Hypothalamus (tissue), 51 donors: ENCODE measurements around the gene AKT2.

Experiments
- DNase-seq, 51 donors: peaks; one replicate each; lab custom pipeline; 2025; lab: John Stamatoyannopoulos, UW

Gene AKT2

DNA sequence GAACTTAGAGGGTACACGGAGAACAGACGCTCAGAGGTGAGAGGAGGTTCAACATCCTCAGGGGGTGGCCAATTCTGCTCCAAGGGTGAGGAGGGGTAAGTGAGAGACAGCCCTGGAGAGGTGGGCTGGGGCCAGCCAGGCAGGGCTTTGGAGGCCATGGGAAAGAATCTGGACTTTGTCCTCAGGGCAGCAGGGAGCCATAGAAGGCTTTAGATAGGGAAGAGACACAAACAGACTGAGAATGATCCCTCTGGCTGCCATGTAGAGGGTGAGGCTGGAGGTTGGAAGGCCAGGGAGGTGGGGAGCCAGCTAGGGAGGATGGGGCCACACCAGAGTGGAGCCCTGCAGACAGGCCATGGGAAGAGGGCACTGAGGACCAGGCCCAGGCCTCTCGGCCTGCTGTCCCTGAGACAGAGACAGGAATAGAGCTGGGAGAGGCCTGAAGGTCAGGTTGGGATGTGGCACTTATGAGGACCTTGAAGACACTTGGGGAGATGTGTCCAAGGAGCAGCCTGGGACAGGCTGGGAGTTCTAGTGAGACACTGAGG is 29.5 kb downstream of the AKT2 start:
- no peak for DNase-seq

DNA sequence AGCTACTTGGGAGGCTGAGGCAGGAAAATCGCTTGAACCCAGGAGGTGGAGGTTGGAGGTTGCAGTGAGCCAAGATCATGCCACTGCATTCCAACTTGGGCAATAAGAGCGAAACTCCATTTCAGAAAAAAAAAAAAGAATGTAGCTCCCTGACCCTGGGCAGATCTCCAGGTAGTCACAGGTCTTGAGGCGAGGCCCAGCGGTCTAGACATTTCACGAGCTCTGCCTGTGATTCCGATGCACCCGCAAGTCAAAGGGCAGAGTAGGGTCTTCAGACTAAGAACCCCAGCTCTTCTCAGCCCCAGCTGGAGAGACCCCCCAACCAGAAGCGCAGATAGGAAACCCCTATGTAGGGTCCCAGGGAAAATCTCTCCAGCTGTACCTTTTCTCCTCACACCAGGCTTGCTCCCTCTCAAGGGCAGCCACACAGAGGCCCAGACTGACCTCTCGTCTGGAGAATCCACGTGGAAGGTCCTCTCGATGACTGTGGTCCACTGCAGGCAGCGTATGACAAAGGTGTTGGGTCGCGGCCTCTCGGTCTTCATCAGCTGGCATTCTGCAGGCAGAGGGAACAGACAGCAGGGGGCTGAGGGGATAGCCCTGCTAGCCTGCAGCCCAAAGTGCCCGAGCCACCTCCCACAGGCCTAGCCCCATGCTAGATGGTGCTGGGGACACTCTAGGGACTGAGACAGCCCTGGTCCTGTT is 30.3 kb downstream of the AKT2 start:
- no peak for DNase-seq

DNA sequence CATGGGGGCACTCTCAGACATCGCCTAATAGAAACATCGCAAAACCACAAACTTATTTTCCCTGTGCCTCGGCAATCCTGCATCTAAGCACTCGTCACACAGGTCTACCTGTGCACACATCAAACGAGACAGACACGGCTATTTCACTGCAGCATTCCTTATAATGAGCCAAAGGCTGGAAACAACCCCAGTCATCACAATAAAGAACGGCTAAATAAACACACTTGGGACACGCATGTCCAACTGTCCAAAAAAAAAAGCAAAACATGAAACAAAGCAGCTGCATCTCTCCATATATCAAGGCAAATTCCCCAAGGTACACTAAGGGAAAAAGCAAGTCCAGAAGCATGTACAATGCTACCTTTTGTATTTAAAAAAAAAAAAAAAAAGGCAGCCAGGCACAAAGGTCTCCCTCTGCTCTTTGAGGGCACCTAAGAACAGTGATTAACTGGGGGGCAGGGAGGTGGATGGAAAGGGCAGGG is 31.5 kb downstream of the AKT2 start:
- no peak for DNase-seq

DNA sequence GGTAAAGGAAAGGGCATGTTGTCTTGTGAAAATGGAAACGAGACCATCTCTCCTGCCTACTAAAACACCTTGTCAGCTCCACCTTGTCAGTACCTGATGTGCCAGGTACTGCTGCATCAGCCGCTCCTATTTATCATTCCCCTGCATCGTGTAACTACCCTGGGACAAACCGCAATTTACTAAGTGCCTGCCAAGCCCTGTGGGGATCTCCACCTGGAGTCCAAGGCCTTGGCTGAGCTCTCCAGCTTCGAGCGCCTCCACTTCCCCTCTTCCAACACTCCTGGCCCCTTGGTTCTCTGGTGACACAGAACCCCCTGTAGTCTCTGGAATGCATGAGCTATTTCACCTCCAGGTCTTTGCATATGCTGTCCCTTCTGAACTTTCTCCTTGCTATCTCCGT is 32.8 kb downstream of the AKT2 start:
- no peak for DNase-seq

DNA sequence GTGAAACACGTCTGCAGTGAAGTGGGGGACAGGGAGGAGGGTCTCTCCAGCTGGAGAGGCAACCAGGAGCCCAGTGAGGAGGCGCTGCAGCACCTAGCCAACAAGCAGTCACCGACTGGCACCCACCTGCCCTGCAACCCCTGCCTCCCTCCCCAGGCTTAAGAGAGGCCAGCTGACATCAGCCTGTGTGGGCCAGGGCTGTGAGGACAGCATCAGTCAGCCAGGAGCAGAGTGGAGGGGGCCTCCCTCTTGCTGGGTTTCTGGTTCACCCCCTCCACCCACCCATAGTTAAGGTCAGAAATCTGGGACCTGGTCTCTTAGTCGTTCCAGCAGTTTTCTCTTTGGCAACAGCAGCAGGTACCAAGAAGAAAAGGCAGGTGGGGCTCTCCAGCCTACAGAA is 33.2 kb downstream of the AKT2 start:
- no peak for DNase-seq

DNA sequence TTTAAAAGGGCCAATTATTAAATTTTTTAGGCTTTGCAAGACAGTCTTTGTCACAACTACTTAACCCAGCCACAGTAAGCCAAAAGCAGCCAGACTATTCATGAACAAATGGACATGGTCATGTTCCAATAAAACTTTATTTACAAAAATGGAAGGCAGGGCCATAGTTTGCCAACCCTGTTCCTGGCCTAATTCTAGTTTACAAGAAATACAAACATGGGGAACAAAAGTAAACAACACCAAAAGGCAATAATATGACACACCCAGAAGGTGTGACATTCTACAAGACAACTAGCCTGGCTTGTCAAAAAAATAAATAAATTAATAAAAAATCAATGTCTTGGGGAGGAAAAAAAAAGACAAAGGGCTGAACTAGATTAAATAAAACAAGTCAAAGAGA is 33.9 kb downstream of the AKT2 start:
- DNase-seq, result no peak

DNA sequence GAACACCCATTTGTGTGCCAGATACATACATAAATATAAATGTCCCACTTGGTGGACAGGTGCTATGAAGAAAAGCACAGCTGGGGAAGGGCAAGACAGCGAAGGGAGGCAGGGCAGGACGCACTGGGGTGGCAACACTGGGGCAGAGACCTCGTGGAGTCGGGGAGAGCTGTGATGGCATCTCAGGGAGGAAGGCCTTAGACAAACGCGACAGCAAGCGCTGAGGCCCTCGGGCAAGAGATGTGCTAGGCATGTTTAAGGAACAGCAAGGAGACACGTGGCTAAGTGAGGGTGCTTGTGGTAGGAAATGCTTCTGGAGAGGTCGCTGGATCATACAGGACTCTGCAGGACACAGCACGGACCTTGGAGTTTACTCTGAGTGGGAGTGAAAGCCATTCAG is 35.4 kb downstream of the AKT2 start:
- DNase-seq, result no peak

DNA sequence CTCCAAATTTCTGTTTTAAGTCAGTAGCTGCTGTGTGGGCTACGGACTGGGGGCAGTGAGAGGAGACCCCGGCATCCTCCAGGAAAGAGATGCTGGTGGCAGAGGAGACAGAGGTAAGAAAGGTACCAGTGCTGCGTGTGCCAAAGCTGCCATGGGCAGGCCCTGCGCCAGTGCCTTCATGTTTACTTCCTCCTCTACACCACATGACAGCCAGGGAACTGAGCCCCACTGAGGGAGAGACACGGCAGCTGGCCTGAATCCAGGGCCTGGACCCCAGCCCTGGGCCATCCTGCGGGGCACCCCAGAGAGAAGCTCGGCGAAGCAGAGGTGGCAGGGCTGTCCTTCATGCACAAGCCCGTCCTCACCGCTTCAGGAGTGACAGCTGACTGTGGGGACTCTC is 35.9 kb downstream of the AKT2 start:
- no peak for DNase-seq

DNA sequence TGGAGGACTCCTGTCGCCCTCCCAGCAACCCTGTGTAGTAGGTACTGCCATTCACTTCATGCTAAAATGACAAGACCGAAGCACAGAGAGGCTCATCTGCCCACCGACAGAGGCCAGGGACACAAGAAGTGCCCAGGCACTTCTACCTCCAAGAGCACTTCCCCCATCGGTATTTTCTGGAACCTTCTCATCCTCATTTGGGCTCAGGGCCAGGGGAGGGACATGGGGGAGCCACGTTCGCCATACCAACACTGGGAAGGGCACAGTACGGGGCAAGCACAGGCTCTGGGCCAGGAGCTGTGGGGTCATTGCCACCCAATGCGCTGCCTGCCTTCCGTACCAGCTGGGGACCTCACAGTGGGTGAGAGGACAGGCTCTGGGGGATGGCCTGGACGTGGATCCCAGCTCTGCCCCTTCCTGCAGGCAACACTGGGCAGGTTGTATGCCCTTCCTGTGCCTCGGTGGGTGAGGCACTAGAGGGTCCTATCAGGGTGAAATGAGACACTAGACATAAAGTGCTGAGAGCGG is 37.3 kb downstream of the AKT2 start:
- peak in 3 of 51 donors; percentile 11 to 29 (median 28) for DNase-seq

DNA sequence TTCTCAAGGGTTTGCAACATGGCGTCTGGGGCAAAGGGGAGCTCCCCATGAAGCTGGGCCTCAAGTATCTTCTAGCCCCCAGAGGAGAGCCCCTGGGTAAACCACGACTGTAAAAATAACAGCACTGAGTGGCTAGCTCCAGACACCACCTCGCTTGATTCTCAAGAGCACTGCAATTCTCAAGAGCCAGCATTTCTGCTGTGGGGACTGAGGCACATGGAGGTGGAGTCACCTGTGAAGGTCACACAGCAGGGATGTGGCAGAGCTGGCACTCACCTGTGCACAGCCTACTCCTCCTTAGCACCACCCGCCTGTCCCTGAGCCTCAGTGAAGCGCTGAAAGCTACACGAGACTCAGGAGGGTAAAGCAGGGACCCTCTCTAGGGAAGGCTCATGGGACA is 38.0 kb downstream of the AKT2 start:
- DNase-seq, result no peak

DNA sequence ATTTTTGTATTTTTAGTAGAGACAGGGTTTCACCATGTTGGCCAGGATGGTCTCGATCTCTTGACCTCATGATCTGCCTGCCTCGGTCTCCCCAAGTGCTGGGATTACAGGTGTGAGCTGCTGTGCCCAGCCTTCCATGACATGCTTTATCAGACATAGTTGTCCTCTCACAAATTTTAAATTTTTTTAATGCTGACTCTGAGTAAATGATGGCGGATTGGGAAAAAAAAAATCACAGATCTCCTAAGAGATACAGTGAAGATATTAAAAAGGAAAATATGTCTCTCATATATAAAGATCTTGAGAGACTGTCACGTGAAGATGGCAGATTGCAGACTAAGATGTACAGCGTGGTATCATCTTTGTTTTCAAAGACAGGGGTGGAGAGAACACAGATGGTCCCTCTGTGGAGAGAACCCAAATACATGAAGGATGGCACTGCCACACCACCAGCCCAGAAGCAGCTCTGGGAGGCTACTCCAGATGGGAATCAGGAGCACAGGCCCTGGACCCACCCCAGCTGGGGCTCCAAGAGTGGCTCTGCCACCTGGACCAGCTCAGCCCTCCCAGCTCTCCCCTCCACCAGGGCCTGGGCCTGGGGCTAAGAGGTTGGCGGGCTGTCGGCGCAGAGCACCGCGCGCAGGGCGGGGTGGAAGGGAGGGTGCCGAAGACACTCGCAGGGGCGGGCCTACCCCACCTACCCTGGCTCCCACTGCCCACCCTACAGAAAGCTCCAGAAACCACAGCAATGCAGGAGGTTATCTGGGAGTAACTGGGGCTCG is 38.7 kb downstream of the AKT2 start:
- no peak for DNase-seq

DNA sequence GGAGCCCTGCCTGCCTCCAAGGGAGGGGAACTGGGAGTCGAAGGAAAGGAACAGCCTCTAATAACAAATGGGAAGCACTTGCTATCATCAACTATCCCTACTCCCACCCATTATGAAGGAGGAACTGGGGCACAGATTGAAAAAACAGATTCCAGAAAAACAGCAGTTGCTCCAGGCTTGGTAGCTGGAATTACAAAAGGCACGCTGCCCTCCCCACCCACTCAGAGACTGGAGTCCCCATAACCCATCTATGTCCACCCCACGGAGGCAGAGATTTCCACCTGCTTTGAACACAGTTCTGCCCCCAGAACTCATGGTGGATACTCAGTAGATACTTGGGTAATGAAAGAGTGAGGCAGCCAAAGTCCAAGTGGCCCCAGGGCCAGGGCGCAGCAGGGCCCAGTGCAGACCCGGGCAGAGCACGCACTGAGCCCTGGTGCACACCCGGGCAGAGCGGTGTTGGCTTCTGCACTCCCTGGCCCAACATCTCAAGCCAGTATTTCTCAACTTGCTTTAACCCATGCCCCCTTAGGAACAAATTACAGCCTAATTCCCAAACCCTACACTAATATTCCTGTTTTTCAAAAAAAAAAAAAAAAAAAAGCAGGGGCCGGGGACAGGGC is 39.5 kb downstream of the AKT2 start:
- no peak for DNase-seq

DNA sequence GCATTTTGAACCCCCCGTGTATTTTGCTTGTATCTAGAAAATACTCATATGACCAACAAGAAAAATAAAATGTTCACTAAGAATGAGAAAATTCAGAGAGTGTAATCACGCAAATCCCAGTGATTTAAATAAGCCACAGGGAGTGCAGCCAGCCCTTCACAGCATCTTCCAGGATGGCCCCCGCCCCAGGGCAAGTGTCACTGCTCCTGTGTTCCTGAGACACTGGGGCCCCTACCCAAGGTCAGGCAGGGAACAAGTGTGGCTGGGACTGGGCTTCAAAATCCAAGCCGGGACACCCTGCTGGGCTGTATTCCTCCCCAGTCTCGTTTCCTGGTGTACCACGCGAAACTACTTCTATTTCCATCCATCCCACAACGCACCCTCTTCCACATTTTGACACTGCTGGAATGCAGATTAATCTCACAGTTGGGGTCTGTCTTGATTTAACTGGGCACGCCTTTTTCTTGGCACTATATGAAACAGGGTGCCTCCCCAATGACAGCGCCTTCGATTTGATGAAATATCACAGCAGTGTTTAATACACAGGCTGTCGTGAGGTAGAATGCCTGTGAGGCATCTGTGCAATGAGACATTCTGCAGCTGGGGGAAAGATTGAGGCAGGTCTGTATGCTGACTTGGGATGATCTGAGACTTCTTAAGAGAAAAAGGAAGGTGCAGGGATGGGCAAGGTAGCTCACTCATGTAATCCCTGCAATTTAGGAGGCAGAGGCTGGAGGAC is 40.4 kb downstream of the AKT2 start:
- peak in 1 of 51 donors; percentile 8 for DNase-seq

DNA sequence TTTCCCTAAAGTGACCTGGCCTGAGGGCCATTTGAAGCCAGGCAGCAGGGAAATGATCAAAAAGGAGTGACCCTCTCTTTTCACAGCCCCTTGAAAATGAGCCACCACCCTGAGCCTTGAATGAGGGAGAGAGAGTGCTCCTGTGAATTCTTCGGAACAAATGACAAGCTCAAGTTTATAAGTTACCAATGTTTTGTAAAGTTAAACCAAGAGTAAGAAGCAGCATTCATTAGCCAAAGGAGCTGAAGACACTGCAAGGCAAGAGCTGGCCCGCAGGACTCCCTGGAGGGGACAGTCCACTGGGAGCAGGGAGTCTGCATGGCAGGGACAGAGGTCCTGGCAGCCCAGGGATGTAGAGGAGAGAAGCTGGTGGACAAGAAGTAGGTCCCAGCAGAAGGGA is 42.0 kb downstream of the AKT2 start:
- DNase-seq, result no peak

DNA sequence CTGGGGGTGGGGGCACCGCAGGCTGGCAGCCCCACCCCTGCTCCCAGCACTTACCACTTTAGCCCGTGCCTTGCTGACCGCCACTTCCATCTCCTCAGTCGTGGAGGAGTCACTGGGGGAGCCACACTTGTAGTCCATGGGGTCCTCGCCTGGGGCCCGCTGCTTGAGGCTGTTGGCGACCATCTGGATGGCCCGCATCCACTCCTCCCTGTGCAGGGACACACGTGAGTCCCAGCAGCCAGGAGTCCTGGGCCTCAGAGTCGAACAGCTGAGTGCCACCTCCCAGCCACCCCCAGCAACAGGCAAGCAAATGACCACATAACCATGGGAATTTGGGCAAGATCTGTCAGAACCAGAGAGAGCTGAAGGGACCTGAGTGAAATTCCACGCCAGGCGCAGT is 42.7 kb downstream of the AKT2 start:
- no peak for DNase-seq

DNA sequence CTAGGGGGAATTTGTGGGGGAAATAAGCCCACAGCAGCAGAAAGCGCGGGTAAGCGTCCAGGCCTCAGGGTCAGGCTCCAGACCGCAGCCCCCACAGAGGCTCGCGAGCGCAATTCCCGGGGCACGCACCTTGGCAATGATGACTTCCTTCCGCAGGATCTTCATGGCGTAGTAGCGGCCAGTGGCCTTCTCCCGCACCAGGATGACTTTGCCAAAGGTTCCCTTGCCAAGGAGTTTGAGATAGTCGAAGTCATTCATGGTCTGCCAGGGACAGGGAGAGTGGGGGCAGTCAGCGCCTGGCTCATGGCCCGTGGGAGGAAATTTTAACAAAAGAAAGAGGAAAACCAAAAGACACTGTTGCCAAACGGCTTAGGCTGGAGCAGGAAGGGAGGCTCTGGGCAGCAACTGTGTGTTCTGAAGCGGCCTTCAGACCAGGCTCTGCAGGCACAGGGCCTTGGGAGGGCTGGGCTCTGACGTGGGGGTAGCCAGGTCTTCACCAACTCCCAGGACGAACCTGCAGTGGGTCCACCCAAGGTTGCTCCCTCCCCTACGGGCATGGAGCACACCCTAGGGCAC is 43.2 kb downstream of the AKT2 start:
- peak in 48 of 51 donors; percentile 20 to 90 (median 72) for DNase-seq

DNA sequence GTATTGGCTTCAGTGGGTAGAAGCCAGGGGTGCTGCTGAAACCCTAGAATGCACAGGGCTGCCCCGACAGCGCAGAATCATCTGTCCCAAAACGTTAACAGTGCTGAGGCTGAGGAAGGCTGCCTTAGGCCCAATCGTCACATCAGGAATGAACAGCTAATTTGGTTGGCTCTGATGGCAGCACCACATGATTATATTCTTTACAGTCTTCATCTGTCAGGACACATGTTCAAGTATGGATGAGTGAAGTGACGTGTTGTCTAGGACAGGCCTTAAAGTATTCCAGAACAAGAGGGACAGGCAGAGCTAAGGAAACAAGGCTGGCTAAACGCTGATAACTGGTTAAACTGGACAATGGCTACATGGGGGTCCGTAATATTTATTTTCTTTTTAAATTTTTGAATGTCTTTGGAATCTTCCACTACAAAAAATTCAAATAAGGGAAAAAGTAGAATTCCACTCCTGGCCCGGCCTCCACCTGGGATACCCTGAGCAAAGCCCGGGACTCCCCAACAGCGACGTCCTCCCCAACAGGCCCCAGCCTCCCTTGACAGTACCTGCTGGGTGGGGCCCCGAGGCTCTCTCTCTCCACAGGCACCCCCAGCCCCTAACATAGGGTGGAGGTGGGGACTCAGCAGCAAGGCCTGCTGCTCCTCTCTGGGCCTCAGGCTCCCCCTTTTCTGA is 43.9 kb downstream of the AKT2 start:
- DNase-seq, result no peak

DNA sequence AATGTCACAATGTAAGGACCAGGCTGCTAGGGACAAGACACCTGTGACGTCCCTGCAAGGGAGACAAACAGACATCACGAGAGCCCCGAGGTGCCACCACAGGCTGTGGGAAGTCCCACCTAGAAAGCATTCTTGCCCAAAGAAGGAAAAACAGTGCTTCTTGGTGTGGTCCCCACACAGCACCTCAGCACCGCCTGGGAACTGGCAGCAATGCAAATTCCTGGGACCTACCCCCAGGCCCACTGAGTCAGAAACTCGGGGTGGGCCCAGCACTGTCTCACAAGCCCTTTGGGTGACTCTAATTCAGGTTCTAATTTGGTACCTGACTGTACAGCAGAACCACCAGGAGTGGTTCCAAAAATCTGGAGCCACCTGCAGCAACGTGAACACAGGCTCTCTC is 44.8 kb downstream of the AKT2 start:
- DNase-seq, result no peak

DNA sequence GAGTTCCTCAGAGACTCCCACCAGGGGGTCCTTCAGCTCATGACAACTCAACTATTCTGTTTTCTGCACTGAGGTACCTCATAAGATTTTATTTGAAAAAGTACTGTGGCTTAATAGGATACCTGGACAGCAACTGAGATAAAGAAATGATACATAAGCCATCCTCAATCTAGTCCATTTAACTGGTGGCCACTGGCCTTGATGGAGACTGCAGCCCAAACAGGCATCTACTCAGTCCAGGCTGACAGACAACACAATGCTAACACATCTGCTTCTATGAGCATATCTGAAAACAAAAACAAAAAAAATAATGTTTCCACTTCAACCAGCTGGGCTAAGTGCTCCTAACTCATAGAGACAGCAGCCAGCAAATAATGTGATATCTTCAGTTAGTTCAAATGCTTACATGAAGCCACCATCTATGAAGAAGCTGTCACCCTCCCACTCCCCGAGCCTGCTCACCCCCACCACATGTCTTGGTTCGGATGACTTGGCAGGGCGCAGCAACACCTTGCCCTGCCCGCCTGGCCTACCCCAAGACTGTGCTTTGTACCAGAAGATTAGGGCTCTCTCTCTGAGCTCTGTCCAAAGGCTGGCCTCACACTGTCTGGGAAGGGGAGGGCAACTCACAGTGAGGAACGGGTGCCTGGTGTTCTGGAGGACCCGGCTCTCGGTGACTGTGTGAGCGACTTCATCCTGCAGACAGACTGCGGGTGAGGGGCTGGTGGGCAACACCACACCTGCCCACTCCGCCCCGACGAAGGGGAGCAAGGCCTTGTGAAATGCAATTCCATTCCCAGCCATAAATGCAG is 45.5 kb downstream of the AKT2 start:
- DNase-seq, result no peak
